Measurements from ENCODE around the gene AQR. TPM values are rescaled to one million over a fixed set of nuclear protein-coding genes. Genes with fewer than 3 reads are reported as not detected.

Gene AQR
- total RNA-seq, 1 experiment from 2014 or later = 54.4 TPM

- Histone ChIP-seq H2BK5ac (ENCODE audit: insufficient read length, low read length) (no peak overlapping the region), H3K4me2 (ENCODE audit: insufficient read depth, insufficient read length, low read length) (no peak overlapping the region), H3K4ac (ENCODE audit: low read depth, low read length) (no peak overlapping the region), H3K79me1 (ENCODE audit: insufficient read depth, low read depth, low read length, poor library complexity, severe bottlenecking) (no peaks in the 10 kb centered on the region), H3K27ac (ENCODE audit: insufficient read length, low read depth, low read length) (no peak overlapping the region), H3K27me3 (ENCODE audit: insufficient read depth, low read length) (no peaks in the 10 kb centered on the region), H2BK20ac (ENCODE audit: low read depth, low read length, poor library complexity, severe bottlenecking) (no peak overlapping the region), H2AFZ (ENCODE audit: low read length) (no peak overlapping the region), H2AK5ac (ENCODE audit: insufficient read length, low read length) (no peak overlapping the region), H3K9me3 (ENCODE audit: control insufficient read depth, low read depth, low read length) (no peaks in the 10 kb centered on the region), H3K23me2 (ENCODE audit: insufficient read length, low read depth, low read length, poor library complexity, severe bottlenecking) (no peaks in the 10 kb centered on the region), H2BK15ac (ENCODE audit: low read depth, low read length) (no peak overlapping the region), H3K18ac (ENCODE audit: insufficient read length, low read depth, low read length) (no peak overlapping the region), H3K14ac (ENCODE audit: insufficient read depth, low read length) (no peak overlapping the region), H4K20me1 (ENCODE audit: control insufficient read depth, insufficient read depth, insufficient read length) (no peaks in the 10 kb centered on the region), H3K79me2 (ENCODE audit: insufficient read depth, low read length) (no peaks in the 10 kb centered on the region), H4K91ac (ENCODE audit: insufficient read length, low read depth, low read length) (no peak overlapping the region), H3K56ac (ENCODE audit: insufficient read length, low read depth, low read length) (no peak overlapping the region), H3T11ph (ENCODE audit: low read length) (no peak overlapping the region), H2BK120ac (ENCODE audit: low read depth, low read length, poor library complexity, severe bottlenecking) (no peak overlapping the region), H3K9ac (ENCODE audit: extremely low read depth, insufficient read length, low read length) (no peak overlapping the region), H4K8ac (replicated peaks; ENCODE audit: insufficient read length, low read depth, low read length) (no peak overlapping the region), H2BK12ac (ENCODE audit: insufficient read length, low read depth, low read length) (no peak overlapping the region), H3K4me1 (ENCODE audit: insufficient read depth, low read length) (no peaks in the 10 kb centered on the region), H3K23ac (ENCODE audit: insufficient read length, low read depth, low read length) (no peak overlapping the region), H4K5ac (ENCODE audit: insufficient read length, low read depth, low read length) (no peak overlapping the region)
- no peak overlapping the region for H3K4me3 Mint-ChIP-seq
- no CpG with 5 or more reads among the region's 4 CpGs for WGBS (ENCODE audit: extremely low coverage, insufficient read length, low lambda C conversion rate)
- H3K4me1 Mint-ChIP-seq = no peaks in the 10 kb centered on the region
- H3K36me3 Mint-ChIP-seq (ENCODE audit: insufficient read depth in 1 of 3, low read depth in 3 of 3) = peaks cover 3 to 17% (median 3%) of the 10 kb centered on the region in 3 experiments
- no peak for DNase-seq
- H3K27ac Mint-ChIP-seq = no peak overlapping the region
- no peaks in the 10 kb centered on the region for H3K27me3 Mint-ChIP-seq (ENCODE audit: low read depth)
- peaks cover 0 to 4% of the 10 kb centered on the region in 2 experiments; a peak in 2 of 5 replicates for H3K9me3 Mint-ChIP-seq
- TF ChIP-seq, protein P1, sequence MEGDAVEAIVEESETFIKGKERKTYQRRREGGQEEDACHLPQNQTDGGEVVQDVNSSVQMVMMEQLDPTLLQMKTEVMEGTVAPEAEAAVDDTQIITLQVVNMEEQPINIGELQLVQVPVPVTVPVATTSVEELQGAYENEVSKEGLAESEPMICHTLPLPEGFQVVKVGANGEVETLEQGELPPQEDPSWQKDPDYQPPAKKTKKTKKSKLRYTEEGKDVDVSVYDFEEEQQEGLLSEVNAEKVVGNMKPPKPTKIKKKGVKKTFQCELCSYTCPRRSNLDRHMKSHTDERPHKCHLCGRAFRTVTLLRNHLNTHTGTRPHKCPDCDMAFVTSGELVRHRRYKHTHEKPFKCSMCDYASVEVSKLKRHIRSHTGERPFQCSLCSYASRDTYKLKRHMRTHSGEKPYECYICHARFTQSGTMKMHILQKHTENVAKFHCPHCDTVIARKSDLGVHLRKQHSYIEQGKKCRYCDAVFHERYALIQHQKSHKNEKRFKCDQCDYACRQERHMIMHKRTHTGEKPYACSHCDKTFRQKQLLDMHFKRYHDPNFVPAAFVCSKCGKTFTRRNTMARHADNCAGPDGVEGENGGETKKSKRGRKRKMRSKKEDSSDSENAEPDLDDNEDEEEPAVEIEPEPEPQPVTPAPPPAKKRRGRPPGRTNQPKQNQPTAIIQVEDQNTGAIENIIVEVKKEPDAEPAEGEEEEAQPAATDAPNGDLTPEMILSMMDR (conservative IDR thresholded peaks at IDR 0.05) = no peak
These were observed 117.8 kb downstream of the AQR start for GRCh38 chr15:34851751-34852150.
